Activated T-helper 9 cell treated with anti-CD3 and anti-CD28 coated beads, Interleukin-2, amount 50 U/mL, for 16 hours (primary cell): Measurements from ENCODE around the gene FUZ.

Experiments used
- DNase-seq: peaks from one replicate; pipeline ENCODE4 v3.0.0-alpha.2; 2020; ENCODE audit warnings: low read depth

The FUZ gene

GRCh38 chr19:49851456-49852259, 38.6 kb upstream of the FUZ start:
- DNase-seq, result no peak

GRCh38 chr19:49850487-49851342, 37.6 kb upstream of the FUZ start, which contains the start of gene PTOV1:
Gene PTOV1 (plus strand): TSS chr19:49851159.
- DNase-seq, result peak; percentile 81

- DNase-seq, result no peak
Measured at GRCh38 chr19:49850221-49850486, 37.1 kb upstream of the FUZ start.

GRCh38 chr19:49849433-49850220, 36.5 kb upstream of the FUZ start:
- no peak for DNase-seq

DNA sequence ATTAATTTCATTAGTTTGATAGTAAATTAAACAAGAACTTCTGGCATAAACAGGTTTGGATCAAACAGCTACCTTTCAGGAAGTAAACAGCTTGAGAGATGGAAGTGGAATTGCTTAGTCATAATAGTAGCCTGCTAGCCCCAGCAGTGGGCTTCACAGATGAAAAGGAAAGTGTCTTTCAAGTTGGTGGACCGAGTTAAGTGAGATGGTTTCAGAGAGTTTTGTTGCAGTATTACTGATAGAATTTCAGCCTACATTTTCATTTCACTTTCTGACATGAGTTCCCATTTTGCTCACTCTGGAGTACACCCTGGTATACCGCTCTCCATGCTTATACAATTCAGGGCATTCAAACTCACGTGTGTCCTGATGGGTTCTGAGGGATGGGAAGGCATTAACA, 35.8 kb upstream of the FUZ start:
- no peak for DNase-seq

DNA sequence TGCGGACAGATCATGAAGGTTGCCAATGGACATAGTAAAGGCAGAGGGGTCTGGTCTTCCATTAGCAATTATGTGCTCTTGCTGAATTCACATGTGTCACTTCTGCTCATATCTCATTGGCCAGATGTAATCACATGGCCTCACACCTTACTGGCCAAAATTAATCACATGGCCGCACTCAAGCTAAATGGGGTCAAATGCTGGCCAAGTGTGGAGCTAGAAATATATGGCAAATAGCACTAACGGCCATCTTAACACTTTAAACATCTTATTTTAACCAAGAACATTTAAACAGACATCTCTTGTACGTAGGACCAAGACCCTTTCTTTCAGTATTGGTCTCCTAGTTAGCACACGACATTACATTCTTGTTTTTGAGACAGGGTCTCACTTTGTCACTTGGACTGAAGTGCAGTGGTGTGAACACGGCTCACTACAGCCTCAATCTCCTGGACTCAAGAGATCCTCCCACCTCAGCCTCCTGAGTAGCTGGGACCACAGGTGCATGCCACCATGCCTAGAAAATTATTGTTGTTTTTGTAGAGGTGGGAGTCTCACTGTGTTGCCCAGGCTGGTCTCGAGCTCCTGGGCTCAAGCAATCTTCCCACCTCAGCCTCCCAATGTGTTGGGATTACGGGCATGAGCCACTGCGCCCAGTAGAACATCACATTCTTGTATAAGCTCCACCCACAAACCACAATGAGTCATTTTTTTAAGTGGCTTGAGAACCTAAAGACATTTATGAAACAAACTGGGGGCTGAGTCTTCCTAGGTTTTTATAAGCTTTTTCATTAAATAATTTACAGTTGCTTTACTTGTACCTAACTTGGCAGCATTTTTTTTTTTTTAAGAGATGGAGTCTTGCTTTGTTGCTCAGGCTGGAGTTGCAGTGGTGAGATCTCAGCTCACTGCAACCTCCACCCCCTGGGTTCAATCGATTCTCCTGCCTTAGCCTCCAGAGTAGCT, 34.9 kb upstream of the FUZ start:
- DNase-seq, result no peak

- DNase-seq, result no peak
Measured at GRCh38 chr19:49846408-49846807, 33.3 kb upstream of the FUZ start.

DNA sequence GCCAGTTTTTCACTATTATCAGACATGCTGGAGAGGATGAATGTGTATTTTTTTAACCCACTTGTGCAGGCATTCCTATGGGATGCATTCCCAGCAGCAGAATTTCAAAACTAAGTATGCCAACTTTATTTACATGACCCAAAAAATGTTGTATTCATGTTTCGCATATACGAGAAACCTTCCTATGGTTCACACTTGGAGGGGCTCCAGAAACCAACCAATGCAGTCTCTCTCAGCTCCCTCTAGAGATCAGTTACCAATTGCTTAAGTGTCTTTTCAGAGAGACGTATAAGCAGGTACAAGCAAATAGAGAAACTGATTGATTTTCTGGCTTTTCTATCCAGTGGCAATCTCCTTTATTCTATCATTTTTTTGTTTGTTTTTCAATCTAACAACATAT, 32.3 kb upstream of the FUZ start:
- no peak for DNase-seq

GRCh38 chr19:49844138-49845095, 31.3 kb upstream of the FUZ start:
- DNase-seq, result no peak

- DNase-seq, result no peak
Measured at GRCh38 chr19:49843265-49843664, 30.2 kb upstream of the FUZ start.

- DNase-seq, result no peak
Measured at GRCh38 chr19:49840736-49841249, 27.7 kb upstream of the FUZ start.

GRCh38 chr19:49840321-49840720, 27.2 kb upstream of the FUZ start:
- no peak for DNase-seq

DNA sequence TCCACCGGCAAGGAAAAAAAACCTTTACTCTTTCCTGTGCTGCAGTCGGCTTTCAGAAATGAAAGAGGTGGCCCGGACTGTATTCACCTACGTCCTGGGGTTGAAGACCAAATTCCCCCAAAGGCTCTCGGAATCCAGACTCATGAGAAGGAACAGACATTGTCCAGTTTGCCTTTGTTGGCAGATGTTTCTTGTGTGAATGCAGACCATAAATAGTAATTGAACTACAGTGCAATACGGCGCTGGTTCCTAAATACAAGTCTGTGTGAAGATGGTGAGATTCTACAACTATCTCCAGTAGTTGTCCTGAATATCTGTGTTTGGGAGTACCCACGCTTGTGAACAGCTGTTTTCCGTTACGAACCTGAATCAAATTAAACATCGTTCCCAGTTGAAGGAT, 26.6 kb upstream of the FUZ start:
- no peak for DNase-seq

GRCh38 chr19:49838885-49839588, 25.9 kb upstream of the FUZ start:
- no peak for DNase-seq

- DNase-seq, result no peak
Measured at GRCh38 chr19:49837425-49837824, 24.3 kb upstream of the FUZ start.

GRCh38 chr19:49837009-49837310, 23.9 kb upstream of the FUZ start:
- no peak for DNase-seq

DNA sequence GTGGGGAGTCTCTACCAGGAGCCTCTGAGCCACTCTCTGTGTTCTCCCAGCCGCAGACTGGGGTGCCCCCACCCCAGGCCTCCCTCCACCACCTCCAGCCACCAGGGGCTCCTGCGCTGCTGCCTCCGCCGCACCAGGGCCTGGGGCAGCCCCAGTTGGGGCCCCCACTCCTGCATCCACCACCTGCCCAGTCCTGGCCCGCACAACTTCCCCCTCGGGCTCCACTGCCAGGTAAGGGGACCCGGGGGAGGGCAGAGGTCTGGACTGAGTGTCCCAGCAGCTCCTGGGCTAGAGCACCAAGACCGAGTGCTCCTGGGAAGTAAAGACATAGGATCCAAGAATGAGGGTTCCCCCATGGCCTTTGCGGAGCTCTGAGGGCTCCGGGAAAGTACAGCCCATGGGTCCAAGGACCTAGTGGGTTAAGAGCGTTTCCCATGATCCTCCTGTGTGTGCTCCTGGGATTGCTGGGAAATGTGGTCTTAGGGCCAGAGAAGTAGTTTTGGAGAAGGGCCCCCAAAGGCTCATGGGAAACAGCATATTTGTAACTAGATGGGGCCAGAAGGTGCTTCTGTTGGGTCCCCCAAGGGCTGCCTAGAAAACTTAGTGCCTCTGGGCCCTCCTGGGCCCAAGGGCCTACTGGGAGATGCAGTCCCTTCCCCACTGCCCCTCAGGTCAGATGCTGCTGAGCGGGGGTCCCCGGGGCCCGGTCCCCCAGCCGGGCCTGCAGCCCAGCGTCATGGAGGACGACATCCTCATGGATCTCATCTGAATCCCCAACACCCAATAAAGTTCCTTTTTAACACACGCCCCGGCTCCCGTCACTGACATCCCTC, 23.3 kb upstream of the FUZ start:
- no peak for DNase-seq

DNA sequence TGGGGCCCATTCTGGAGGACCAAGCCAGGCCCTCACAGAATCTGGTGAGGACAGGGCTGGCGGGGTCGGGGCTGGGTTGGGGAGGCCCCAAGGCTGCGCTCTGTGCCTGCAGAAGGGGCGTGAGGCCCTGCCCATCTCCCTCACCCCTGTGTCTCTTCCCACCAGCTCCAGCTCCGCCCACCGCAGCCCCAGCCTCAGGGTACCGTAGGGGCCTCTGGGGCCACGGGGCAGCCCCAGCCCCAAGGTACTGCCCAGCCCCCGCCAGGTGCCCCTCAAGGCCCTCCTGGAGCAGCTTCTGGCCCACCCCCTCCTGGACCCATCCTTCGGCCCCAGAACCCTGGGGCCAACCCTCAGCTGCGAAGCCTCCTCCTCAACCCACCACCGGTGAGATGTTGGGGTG, 22.5 kb upstream of the FUZ start:
- DNase-seq, result no peak

GRCh38 chr19:49833599-49833998, 20.5 kb upstream of the FUZ start:
- no peak for DNase-seq
